GM21723 (cell line): Measurements from ENCODE around the gene SCN1A.

Experiments
- ATAC-seq: cut with Tn5 transposase; IDR thresholded peaks from one replicate; pipeline ENCODE4 v1.9.1; 2021; ENCODE audit warnings: mild to moderate bottlenecking, moderate library complexity; ENCODE audit not compliant: unreplicated experiment

SCN1A gene

DNA sequence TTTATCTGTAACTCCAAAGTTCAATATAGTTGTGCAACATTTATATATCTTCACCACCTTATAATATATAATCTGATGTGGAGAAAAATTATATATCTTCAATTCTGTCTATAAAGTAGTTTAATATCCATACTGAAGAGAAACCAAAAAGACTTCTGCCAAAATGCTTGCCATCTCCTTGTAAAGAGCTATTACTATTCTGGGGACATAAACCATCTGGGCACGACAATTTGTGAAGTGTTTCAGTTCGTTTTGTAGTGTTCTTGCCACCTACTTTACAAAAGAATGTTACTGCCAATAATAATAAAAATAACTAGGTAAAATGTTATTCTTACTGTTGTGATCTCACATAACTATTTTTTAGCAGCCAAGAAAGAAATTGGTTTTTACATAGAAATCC, 45.1 kb downstream of the SCN1A start:
- ATAC-seq = no peak

DNA sequence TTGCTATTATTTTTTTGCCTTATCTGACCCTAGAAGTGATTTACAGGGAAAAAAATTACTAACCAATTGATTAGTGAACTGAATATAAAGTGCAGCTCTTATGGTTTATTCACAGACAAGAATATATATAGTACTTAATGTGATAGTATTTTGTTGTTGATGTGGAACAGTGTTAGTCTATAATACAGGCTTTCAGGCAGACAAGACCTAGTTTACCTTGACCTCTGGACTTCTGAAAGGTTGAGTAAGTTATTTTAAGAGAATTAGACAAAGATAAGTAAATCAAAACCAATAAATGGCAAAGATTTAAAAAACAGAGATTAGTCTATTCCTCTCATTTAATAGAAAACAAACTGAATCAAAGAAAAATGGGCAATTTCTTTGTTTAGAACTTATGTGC, 46.0 kb downstream of the SCN1A start:
- no peak for ATAC-seq

DNA sequence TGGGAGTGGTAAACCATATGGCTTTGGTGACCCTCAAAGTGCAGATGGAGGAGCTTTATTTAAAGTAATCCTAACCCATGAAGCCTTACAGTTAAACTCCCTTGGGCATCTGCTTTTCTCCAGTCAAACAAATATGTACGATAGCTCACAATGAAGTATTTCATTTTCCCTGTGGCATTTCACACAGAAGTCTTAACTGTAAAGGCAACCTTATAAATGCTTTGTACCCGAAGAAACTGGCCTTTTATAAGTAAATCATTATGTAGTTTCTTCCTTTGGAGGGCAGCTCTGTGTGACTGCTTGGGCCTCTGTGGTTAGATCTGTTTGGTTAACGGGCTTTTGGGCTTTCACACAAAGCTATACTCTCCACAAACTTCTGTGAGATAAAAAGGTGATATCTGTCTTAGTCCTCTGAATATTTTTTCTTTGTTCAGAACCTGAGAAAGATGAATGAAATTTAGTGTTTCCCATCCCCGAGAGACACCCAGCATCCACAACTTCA, 46.6 kb downstream of the SCN1A start:
- no peak for ATAC-seq

DNA sequence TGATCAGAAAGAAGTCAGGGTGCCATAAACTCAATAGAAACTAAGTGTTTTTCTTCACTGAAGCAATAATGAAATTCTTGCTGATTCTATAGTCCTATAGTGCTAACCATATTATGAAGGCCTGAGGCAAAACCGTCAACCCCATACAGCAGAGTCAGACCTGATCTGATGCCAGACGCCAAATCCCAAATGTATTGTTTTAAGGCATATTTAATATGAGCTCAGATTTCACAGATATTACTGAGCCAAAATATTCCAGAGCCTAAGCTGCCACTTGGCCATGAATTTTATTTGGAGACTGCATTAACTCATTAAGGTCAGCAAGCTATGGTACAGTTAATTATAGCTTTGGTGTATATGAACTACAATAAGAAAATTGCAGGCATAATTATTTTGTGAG, 53.4 kb downstream of the SCN1A start:
- no peak for ATAC-seq

DNA sequence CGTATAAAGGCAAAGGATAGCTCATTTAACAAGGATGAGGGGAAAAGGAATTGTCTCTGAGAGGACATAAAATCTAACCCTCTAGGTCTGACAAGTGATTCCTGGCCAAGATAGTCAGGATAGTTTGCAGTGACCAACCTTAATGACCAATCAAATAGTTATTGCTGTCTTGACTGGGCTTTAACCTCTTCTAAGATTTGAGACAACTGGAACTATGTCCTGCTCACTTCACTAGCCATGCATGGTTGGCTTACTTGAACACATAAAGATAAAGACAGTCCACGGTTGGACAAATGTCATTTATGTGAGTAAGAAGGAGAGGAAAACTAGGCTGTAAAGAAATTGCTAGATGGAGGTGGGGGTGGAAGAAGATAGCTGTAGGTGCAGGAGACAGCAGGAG, 53.8 kb downstream of the SCN1A start:
- no peak for ATAC-seq

DNA sequence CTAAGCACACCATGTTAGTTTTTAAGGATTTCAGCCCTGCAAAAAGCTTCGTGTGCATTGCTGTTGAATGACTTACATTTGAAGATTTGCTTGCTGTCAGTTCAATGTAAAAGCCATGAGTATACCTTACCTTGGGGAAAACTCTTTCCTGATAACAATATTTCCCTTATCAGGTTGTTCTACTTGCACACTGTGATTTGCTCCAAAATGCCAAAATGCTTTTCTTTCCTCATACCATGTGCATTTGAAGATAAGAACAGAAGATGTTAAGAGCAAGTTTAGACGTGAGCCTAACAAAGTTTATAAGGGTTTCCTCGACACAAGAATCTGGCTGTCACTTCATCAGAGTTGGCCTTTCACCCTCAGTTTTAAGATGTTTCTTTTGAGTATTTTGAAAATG, 57.6 kb downstream of the SCN1A start:
- ATAC-seq = no peak

DNA sequence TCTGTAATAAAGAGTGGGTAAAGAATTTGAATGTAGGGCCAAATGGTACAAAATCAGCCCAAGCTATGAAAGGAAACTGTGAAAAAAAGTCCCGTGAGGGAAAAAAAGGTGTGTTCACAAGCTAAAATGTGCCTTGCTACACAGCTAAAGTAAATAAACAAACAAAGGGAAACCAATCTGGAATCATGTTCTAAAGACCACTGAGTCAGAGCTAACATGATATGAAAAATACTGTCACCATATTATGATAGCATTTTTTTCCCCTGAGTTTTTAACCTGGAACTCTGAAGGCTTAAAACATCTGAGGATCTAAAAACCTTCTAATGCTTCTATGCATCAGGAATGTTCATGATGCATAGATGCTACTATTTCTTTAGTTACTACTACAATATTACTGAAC, 58.8 kb downstream of the SCN1A start:
- no peak for ATAC-seq

DNA sequence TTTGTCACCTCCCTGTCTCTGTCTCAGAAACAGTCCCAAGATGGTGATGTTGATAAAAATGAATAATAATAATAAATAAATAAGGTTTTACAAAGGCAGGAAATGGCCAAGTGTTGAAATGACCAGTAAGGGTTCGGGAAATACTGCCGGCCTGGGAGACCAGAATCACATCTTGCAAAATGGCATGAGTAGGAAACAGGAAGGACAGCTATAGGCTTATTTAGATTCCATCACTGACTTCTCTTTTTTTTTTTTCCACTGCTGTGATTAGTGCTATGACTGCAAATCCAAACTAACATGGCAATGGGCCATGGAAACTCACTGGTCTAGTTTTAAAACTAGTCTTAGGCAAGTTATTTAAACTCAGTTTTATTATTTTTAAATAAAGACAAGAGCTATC, 60.6 kb downstream of the SCN1A start:
- no peak for ATAC-seq

DNA sequence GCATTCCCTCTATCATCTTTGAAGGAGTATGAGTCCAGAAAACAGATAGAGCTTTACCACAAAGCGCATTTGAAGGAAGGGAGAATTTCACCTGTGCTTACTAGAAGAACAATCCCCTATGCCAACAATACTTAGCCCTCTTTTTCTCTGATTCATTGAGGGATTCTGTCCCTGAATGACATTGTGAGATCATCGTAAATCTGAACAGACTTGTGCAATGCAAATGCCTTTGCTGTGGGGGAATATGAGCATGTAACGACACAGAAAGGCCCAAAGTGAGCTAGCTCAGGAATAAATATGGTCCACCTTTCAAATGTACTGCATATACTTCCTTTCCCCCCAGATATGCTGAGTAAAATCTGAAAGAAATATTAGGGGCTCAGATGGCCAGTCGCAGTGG, 67.6 kb downstream of the SCN1A start:
- no peak for ATAC-seq

DNA sequence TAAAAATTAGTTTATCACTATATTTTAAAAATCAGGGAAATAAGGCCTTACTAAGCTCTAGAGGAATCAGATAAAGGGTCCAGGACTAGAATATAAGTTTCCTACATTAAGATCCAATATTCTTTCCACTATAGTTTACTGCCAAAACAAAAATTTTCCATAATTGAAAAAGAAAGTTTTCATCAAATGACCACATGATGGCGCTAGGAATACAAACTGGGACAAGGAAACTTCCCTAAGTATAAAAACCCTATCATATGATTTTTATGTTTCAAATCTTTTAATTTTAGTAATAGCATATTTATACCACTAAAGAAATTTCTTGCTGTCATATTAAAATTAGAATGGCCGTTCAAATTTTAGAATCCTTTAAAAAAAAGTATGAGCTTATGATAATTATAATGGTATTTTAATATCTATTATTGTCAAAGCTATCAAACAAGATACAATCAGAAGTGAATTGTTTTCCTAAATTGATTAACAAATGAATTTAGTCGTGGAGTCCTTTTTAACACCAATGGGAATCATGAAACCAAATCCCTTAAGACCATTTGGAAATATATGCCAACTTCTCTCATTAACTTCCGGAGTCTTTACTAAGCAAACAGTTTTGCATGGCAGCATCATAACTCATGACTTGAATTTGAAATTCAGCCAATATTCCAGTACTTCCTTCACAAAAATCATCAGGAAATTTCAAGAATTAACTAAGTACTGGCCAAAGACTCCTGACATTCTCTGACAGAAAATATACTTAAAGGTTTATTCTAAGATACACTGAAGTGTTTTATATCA, 70.3 kb downstream of the SCN1A start:
- no peak for ATAC-seq

DNA sequence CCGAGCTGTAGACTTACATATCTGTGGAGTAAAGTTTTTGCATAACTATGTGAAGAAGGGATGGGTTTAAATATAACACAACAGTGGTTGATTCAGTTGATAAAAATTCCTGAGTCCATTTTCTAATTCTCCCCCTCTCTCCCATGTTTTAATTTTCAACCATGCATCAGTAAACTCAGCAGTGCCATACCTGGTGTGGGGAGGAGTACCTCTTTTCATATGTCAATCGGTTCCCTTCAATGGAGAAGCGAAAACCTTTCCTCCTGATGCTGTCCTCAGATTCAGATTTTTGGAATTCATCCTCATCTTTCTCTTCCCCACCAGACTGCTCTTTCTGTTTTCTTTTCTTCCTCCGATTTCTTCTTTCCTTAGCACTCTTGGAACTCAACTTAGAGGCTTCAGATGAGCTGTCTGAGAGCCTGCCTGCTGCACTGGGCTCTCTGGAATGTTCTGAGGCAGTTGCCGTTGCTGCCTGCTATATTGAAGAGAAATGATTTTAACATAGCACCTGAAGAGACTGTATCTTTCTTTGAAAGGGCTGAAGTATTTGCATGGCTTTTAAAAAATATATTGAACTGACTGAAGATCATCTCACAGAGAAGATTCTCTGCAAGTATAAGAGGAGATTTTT, 82.9 kb downstream of the SCN1A start:
- no peak for ATAC-seq

DNA sequence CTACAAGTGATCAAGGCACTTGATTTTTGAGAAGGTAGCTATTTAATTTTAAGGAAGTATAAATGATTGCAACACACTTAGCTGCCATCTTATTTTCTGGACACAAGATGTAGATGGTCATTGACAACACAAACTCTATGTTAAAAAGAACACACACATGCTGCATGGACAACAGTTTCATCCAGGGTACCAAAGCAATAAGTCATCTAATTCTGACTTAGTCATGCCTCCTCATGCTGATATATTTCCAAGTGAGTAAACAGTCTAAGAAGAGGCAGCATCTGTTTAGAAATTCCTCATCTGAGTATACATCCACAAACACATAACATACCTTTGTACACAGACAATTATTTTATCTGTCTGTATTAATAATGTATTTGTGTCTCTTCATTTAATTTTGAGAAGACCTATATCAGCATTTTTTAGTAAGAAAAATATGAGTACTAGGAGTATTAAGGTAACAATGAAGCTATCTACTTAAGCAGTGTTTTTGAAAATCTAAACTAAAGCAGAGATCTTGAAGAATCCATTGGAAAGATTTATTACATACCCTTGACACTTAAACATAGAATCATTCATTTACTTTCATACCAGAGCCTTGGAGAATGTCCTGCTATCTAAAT, 84.9 kb downstream of the SCN1A start:
- no peak for ATAC-seq

DNA sequence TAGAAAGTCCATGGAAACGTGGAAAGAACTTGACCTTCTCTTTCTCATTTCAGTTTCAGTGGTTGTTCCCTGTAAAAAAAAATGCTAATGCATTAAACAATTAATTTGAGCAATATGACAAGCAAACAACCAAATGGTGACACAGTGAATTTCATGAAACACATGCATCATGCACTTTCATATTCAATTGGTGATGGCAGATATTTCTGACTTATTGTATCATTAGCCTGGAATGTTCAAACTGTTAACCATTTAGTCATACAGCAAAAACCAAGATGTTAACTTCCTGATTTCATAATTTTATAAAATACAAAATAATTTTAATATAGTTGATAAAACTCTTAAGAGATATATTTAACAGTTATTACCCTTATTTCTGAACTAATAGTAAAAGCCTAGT, 85.5 kb downstream of the SCN1A start:
- ATAC-seq = no peak

DNA sequence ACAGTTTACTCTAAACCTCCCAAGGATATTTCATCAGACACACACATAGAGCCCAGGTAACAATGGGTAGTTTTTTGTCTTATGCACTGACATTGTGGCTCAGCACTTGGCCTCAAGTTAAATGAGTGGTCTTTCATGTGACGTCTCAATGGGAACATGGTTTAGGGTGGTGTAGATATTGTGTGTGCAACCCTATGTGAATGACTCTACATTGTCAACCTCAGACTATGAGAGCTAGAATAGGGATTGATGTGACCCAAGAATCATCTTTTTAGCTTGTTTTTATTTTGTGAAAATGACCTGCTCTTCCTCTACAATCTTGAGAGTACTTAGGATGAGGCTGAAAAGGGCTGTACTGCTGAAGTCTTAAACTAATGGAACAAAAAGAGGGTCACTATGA, 86.2 kb downstream of the SCN1A start:
- ATAC-seq = no peak

DNA sequence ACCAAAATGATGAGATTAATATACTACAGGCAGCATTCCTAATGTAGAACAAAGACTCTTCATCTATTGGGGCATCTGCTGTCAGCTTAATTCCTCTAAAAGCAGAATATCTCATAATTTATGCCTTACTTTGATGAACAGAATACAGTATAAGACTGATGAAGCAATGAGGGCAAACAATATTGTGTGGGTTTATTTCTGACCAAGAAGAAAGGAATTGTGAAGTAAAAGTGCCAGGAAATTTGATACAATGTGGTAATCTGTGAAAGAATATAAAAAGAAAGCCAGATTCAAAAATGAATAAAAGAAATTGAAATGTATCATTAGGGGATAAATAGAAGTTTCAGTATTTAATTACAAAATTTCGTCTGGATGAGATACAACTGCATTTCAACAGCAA, 95.5 kb downstream of the SCN1A start:
- no peak for ATAC-seq

DNA sequence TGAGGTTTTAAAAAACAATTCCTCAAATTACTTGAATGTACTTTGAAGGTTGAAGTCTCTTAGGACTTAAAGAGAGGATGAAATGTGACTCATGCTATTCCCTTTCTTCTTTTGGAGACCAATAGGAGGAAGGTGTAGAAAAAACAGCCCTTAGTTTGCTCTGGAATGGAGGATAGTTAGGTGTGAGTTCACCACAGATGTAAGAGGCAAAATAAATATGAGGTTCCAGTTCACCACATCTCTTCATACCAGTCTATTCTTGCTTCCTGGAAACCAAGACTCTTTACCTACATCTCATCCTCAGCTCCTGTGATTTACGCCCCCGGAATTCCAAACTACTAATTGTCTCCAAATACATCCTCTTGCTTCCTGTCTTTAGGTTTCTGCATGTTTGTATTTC, 96.8 kb downstream of the SCN1A start:
- ATAC-seq = no peak

DNA sequence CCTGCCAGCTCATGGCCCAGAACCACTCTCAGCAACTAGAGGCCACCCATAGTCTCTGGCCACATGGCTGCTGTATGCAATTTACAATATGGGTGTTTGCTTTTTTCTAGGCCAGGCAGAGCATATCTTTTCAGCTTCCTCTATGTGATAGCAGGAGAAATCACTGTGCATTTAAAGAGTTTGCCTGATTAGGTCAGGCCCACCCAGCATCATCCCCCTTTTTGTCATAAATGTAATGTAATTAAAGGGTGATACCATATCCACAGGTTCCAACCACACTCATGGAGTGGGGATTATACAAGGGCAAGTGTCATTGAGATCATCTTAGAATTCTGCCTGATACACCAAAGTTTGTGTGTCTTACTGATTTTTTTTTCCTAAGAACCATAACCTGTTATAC, 102.5 kb downstream of the SCN1A start:
- no peak for ATAC-seq

DNA sequence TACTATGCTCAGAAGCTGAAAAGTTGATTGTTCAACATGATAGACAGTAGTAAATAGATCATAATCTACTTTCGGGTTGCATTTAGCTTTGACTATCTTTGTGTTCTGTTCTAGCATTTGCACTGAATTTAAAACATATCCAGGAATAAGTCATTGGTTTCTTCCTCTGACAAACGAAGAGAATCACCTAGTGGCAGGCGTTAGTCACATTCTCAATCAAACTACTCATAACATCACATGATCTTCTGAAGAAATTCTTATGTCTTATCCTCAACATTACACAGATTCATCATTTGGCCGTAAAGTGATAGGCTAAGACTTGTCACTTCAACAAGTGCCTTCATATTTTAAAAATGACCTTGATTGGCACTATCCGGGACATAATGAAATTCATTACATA, 110.6 kb downstream of the SCN1A start:
- no peak for ATAC-seq

DNA sequence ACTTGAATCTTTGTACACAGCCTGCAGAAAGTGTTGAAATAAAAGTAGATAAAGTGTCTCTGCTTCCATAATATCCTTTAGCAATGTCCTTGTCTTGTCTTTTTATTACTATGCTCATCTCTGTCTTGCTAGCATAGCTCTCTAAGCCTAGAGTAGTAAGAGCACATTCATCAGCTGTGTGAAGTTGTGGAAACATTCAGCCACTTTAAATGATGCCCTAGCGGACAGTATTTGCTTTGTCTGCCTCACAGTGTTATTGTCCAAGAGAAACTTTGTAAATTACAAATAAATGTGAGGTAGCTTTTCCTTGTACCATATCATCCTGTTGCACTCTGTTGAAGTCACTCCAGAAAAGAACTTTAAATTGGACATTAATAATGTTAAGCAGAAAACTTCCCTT, 113.9 kb downstream of the SCN1A start:
- no peak for ATAC-seq

DNA sequence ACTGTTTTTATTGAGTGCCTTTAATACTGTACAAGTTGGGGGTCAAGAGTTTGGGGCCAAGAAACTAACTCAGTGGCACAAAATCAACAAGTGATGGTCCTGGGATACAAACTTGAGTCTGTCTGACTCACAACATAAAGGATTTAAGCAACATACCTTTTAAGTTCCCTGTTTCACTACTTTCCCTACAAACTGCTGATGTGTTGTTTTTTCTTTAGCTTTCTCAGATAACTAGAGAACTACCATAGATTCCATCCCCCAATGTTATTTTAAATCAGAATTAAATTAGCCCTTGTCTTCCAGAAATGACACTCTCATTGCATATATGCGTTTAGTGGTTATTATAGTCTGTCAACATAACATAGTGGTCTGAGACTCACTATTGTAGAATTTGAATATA, 116.2 kb downstream of the SCN1A start:
- no peak for ATAC-seq

DNA sequence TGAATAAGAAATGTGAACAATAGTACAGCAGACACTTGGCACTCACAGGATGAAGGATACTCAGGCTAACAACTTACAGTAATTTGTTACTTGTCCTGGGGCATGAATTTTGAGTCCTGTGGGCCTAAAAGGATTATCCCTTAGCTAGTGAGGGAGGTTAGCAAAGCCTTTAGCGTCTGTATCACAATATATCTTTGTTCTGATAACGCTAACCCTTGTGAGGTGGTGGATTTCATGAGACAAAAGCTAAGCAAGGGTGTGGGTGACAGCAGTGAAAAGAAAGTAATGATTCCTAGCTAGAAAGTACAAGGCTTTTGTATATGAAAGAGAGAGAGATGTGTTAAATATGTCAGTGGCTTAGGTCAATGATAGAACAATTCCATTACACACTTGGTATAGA, 127.4 kb downstream of the SCN1A start:
- ATAC-seq = no peak

DNA sequence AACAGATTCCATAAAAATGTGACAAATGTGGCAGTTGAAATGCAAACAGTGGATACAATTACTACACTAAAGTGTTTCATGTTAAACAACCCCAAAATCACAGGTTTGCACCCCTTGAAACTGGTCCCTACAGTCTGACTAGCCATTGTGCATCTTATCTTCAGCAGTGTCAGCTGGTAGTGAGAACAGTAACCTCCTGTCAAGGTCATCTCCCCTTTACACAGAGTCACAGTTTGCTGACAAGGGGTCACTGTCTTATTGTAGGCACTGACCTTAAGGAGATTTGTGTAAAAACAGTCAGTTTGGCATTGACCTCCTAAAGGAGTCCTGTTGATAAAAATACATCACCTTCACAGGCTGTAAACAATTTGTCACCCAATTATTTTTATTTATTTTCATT, 137.0 kb downstream of the SCN1A start:
- no peak for ATAC-seq
